Iris pigment epithelial cell (primary cell): Measurements from ENCODE around the gene CD36.
A peak's percentile ranks its signal among the peaks of the same experiment; 100 is the strongest.

Experiments
- DNase-seq: peaks from one replicate; pipeline ENCODE4 v3.0.0-alpha.2; 2011; ENCODE audit warnings: low read depth

CD36 gene

DNA sequence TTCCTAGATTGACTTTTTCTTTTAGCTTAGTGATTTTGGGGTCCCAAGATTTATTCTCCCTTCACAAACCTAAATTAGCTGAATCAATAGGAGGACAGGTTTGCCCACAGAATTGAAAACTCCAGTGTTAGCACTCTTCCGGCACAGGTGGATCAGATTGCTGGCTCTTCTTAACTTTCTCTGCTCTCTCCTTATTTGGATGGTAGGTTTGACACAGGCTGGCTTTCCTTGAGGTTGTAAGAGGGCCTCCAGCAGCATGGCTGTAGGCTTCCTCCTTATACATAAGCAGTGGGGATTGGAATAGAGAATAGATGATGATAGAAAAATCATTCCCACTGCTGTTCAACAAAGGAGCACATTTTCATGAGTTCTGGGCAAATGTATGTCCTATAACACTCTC, 9.4 kb upstream of the CD36 start:
- no peak for DNase-seq

GRCh38 chr7:80630608-80631405, 7.6 kb upstream of the CD36 start:
- peak; percentile 31 for DNase-seq

GRCh38 chr7:80631421-80631820, 7.0 kb upstream of the CD36 start:
- DNase-seq: no peak

- DNase-seq: no peak
Observed at GRCh38 chr7:80632139-80632538, 6.3 kb upstream of the CD36 start.

DNA sequence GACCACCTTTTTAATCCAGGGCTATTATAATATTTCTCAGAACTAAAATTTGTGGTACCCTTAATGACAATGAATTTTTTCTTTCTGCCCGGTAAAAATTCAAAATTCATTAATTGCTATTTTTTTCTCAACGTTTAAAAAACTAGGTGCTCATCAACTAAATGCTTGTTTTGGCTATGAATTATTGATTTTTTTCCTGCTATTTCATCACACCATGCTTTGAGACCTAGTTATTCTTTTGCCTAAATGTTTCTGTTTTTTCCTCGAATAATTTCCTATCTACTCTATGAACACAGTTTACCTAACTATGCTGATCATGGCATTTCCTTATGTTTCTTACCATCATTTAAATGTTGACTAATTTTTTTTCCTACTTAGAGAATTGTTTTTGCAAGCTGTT, 5.6 kb upstream of the CD36 start:
- no peak for DNase-seq

DNA sequence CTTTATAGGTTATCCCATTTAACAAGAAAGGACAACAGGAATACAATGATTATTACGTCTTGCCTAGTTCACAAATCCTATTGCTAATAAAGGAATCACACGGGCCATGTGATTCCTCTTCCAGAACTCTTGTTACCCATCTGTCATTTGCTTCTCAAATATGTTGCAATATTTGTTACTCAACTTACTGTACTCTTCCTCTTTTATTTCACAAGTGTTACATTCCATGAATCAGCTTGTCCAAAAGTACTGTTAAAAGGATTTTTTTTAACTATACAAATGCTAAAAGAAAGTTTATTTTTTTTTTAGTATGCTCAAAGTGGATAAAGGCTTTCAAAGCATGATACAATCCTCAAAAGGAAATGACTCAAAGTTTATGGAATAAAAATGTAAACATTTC, 3.9 kb upstream of the CD36 start:
- DNase-seq: peak; percentile 92

DNA sequence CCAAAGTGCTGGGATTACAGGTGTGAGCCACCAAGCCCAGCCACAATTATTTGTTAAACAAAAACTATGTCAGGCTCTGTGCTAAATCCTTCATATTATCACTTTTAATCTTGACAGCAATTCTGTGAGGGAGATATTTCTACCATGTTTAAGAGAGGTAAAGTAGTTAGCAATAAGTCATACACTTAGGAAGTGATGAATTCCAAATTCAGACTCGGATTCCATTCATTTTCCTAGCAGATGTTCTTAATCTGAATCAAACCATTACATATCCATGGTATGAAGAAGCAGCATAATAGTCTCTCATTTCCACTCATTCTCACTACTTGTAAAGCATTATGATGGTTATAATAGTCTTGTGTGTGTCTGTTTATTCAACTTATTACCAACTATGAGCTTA, 2.9 kb upstream of the CD36 start:
- DNase-seq: no peak

- DNase-seq: no peak
Observed at GRCh38 chr7:80635998-80636397, 2.4 kb upstream of the CD36 start.

DNA sequence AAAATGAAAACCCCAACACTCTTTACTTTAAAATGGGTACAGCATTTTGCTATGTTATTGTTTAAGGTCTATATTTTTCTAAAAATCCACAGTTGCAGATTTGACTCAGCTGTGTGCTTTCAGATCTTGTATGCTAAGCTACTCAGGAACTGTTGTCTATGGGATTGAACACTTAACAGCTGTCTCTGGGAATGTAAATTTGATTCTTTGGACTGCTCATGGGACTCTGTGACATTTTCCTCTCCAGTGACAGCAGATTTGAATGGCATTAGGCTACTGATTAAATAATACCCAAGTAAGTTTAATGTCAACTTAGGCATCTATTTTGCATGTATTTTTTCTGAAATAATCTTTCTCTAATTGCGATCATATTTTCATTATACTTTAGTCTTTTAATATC, 1.7 kb upstream of the CD36 start:
- DNase-seq: no peak

DNA sequence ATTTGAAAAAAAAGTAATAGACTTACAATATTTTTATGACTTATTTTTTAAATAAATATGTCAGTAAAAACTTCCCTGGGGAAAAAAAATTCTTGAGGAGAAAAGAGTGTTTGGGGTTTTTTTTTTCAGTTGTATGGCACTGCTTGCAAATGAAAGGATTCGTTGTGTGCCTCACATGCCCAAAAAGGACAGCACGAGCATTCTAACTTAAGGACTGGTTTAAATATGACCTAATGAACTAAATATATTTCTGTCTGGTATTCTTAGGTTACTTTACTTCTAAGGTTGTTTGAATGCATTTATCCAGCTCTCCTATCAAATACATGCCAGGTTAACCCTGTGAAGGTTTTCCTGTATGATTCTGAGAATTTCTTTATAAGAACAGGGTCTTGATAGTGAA, 988 bp upstream of the CD36 start:
- DNase-seq: no peak

DNA sequence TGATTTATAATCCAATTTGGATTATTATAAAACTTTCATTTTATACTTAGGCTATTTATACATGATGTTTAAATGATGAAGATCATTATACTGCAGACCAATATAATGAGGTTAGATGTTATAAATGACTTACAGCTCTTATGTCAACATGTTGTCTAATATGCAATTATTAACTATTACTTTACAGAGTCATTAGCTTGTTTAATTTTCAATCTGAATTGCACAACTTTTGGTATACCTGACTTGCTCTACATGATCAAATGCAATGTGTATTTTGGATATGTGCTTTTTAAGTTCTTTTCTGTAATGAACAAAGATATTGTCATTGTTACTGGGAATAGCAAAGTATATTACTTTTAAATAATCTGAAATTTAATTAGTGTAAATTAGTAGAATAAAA, 569 bp downstream of the CD36 start:
- DNase-seq: no peak

GRCh38 chr7:80640846-80641245, 2.4 kb downstream of the CD36 start:
- peak; percentile 79 for DNase-seq

GRCh38 chr7:80641548-80641947, 3.1 kb downstream of the CD36 start:
- peak; percentile 22 for DNase-seq

DNA sequence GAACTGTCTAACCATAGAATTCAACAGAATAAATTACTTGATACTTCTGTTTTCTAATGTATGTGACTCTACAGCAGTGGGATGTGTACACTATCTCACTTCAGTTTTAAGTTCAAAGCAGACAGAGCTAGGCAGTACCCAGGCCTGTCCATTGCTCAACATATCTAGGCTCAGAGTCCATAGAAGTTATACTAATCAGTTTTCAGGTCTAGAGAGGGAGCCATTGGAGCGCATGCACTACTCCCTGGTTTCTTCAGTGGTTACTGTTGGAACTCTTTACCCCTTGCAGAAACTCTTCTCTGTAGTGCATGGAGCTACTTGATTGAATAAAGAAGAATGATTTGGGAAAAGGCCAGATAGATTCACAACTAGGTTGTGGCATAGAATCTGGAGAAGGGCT, 4.4 kb downstream of the CD36 start:
- DNase-seq: no peak

DNA sequence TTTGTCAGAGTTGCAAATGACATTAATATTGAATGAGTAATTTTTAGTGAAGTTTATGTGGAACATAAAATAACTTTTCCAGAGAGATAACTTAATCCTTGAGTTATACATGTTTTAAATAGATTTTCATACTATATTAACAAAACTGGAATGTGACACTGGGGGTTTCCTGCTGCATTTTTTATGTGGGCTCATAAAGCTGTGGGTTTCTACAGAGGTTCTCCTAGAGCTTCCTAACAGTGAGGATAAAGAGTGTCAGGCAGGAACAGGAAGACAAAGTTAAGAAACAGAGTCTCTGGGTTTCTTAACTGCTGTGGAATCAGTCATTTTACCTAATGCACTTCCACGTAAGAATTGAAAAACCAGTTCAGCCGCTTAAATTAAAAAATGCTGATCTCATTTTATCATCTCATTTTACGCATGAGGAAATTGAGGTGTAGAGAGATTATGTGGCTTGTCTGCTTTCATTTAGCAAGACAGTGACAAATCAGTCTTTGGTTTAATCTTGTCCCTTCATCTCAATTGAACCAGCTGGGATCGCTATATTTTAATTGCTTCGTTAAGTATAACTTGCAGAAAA, 5.0 kb downstream of the CD36 start:
- peak; percentile 9 for DNase-seq

- DNase-seq: no peak
Observed at GRCh38 chr7:80644054-80644453, 5.6 kb downstream of the CD36 start.

GRCh38 chr7:80646083-80646865, 7.8 kb downstream of the CD36 start:
- no peak for DNase-seq

GRCh38 chr7:80647436-80647835, 9.0 kb downstream of the CD36 start:
- no peak for DNase-seq

DNA sequence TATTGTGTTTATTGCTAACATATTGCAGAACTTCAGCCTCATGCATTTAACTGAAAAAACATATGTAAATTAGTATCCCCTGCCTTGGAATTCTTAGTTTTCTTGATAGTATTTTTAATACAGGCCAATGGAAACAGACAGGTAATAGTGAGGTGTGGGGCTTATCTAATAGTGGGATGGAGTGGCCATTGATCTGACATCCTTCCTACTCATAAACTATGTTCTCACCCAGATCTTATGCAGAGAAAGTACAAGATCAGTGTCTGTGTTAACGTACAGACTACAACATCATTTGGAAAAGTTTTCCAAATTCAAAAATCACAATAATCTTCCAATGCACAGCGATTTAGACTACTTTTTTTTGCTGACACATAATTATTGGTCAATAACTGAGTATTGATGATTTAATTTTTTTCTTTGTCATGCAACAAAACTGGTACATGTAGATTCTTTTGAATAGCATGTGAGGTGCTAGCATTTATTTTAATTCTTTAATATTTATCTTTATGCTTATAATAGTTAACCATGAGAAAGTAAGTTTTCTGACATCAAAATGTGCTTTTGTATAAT, 9.7 kb downstream of the CD36 start:
- no peak for DNase-seq

DNA sequence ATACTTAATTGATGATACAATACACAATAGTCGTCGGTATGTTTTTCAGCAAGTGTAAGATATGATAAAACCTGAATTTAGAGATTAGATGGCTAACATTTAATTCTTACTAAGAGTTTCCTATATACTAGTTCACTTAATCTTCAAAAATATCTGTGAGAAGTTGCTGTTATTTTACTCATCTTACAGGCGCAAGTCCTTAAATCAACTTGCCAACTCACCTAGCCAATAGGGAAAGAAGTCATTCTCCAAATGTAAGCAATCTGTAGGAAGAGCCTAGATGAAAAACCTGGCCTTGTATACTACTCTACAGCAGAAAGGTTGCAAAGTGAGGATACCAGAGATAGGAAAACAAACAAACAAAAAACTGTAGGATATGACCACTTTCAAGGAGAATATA, 10.6 kb downstream of the CD36 start:
- no peak for DNase-seq

- DNase-seq: no peak
Observed at GRCh38 chr7:80650030-80650429, 11.6 kb downstream of the CD36 start.

DNA sequence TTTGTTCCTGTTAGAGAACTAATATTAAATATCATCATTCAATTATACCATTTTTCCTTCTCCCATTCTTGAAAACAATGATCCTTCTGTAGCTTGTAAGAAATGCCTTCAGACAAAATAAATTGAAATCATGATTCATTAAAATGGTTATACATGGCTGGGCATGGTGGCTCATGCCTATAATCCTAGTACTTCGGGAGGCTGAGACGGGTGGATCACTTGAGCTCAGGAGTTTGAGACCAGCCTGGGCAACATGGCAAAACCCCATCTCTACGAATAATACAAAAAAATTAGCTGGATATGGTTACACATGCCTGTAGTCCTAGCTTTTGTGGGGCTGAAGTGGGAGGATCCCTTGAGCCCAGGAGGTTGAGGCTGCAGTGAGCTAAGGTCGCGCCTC, 13.0 kb downstream of the CD36 start:
- DNase-seq: no peak

DNA sequence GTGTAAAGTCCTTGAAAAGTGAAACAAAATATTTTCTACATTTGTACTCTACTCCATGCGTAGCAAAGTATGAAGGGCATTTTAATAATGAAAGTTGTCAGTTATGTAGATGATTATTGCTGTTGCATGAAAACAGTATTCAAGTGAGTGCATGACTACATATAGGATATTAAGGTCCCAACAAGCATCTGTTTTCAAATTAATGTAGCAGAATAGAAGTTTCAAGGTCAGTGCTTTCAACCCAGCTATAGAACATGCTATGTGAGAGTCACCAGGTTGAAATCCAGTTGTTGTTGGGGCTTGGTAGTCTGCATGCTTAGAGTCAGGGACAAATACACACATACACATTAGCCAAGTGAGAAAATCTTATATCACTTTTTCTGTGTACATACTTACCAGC, 14.8 kb downstream of the CD36 start:
- no peak for DNase-seq
